GM18861 (cell line): ENCODE results near the gene USP9X.
"Not testable (repeated sequence)": the region's sequence is repeated elsewhere in the genome, so short reads cannot be mapped to it uniquely, and the experiment has no call there.

Experiments used
- ATAC-seq: cut with Tn5 transposase; IDR thresholded peaks from one replicate; pipeline ENCODE4 v1.9.1; 2021; ENCODE audit not compliant: unreplicated experiment

The USP9X gene

DNA sequence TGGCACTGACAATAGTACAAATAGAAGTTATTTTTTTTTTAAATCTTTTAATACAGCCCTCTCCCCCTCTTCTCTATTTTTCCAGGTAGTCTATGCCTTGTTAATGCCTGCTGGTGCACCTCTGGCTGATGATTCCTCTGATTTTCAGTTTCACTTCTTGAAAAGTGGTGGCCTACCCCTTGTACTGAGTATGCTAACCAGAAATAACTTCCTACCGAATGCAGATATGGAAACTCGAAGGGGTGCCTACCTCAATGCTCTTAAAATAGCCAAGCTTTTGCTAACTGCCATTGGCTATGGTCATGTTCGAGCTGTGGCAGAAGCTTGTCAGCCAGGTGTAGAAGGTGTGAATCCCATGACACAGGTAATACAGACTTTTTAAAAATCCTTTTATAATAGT is 99.1 kb downstream of the USP9X start:
- peak; percentile 50 for ATAC-seq

DNA sequence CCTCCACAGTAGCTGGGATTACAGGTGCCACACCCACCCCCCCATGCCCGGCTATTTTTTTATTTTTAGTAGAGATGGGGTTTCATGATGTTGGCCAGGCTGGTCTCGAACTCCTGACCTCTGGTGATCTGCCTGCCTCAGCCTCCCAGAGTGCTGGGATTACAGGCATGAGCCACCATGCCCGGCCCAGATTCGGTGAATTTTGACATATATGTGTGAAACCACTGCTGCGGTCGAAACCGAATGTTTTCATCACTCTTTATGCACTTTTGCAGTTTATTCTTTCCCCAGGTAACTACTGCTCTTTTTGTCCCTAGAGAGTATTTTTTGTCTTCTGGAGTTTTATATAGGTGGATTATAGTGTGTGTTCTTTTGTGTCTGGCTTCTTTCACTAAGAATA is 101.7 kb downstream of the USP9X start:
- ATAC-seq, result not testable (repeated sequence)

DNA sequence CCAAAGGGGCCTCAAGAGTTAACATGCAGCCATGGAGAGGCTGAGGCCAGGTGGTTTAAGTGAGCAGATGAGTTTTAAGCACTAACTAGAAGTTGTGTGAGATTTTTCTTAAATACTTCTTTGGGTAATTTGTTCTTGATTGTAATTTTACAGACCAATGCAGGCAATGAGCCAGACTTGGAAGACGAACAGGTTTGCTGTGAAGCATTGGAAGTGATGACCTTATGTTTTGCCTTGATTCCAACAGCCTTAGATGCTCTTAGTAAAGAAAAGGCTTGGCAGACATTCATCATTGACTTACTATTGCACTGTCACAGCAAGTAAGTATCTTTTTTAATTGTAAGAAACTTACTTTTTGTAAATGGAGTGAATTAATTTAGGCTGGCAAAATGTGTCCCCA is 103.9 kb downstream of the USP9X start:
- no peak for ATAC-seq

DNA sequence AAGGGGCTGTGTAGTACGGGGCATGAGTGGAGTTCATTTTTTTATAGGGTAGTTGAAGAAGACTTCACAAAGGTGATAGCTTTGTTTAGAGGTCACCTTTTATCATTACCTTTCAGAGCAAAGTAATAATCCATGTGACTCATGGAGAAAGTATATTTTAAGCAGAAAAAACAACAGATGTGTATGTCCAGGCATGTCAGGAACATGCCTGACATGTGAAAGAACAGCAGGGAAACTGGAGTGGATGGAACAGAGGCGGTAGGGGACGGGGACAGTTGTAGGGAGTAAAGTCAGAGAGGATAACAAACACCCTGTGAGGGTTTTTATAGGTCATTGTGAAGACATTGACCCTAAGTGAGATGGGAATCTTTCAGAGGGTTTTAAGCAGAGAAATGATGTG is 107.6 kb downstream of the USP9X start:
- ATAC-seq, result no peak

DNA sequence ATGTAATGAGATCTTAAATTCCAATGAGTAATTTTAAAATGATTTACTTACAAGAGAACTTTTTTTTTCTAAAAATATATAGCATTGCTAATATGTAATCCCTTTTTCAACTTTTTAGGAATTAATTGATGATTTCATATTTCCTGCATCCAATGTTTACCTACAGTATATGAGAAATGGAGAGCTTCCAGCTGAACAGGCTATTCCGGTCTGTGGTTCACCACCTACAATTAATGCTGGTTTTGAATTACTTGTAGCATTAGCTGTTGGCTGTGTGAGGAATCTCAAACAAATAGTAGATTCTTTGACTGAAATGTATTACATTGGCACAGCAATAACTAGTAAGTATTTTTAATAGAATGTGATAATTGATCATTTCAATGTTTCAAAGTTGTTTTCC is 113.2 kb downstream of the USP9X start:
- no peak for ATAC-seq

DNA sequence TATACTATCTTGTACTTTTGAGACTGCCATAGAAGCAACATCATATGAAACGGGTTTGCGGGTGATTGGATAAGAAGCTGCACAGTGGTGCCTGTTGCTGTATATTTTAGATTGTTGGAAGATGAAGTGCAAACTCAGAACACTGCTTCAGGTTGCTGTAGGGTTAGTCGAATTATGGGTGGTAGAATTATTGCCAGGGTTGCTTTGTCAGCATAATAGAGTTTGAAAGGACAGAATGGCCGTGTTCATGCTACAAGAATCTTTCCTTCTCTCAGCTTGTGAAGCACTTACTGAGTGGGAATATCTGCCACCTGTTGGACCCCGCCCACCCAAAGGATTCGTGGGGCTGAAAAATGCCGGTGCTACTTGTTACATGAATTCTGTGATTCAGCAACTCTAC is 115.5 kb downstream of the USP9X start:
- no peak for ATAC-seq

DNA sequence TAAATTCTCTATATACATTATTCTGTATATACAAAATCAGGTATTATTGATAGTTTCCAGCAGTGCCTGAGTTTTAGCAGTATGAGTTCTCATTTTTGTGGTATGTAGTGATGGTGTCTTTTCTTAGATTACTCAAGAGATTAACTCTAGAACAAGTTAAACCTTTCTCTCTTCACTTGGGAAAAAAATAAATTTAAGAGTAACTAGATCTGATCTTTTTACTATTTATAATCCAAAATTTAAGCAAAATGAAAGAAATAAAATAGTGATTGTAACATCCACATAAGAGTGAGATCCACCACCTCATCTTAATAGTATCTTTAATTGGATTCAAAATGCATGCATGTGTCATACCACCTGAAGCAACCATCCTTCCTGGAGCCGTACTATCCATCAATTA is 124.6 kb downstream of the USP9X start:
- no peak for ATAC-seq

DNA sequence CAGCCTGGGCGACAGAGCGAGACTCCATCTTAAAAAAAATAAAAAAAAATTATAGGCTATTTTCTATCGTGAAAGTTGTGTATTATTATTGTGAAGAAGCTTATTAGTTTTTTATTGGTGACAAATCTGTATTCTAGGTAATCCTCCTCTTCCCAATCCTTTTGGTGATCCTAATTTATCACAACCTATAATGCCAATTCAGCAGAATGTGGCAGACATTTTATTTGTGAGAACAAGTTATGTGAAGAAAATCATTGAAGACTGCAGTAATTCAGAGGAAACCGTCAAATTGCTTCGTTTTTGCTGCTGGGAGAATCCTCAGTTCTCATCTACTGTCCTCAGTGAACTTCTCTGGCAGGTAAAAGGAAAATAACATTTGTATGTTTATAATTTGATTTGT is 139.4 kb downstream of the USP9X start:
- ATAC-seq, result no peak

DNA sequence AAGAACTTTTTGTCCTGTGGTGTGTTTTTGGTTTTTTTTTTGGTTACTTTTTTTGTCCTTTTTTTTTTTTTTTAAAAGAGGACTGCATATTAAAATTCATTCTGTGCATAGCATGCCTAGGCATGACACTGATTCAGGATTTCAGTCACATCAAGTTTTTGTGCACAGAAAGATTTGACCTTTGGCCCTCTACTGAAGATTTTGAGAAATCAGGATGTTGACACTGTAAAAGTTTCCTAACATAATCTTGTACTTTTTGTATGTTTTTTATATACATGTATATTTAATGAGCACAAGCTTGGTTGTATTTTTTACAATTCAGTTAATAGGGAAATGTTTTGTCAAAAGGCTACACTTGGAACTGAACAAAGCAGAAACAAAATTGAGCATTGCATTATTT is 148.7 kb downstream of the USP9X start:
- no peak for ATAC-seq

DNA sequence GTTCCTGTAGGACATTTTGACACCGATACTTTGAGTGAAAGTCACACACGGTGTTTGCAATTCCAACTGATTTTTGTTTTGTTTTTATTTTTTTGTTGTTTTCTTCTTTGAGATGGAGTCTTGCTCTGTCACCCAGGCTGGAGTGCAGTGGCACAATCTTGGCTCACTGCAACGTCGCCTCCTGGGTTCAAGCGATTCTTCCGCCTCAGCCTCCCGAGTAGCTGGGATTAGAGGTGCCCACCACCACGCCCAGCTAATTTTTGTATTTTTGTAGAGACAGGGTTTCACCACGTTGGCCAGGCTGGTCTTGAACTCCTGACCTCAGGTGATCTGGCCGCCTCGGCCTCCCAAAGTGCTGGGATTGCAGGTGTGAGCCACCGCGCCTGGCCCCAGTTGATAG is 149.2 kb downstream of the USP9X start:
- ATAC-seq, result not testable (repeated sequence)

DNA sequence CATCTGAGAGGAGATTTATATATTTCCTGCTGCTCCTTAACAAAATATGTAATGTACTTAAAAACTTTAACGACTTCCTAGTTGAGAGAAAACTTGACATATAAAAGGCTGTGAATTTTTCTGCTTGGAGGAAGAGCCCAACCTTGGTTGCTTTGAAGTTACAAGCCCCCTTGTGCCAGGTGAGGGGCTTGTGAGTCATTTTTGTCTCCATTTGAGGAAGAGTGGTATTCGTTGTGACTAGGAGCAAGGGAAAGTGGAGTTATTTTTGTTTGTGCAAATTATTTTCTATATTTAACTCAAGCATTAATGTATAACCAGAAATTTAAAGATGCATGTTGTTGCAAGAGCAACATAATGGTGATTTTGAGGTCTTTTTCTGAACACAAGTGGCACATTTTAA is 149.7 kb downstream of the USP9X start:
- ATAC-seq, result no peak

DNA sequence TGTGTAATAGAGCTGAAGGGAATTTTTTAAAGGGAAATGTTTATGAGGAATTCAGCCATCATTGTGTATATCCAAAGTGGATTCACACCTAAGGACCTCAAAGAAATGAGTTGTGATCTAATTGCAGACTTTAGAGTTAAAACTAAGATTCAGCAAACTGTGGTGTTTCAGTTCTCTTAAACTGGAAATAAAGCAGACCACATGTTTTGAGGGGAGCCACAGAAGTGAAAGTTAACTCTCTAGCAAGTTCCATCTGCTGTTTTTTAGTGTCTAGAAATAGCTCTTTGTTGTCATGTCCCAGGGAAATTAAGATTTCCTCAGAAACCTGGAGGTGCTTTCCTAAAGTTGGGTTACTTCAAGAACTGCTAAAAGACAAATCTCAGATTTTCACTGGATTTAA is 151.4 kb downstream of the USP9X start:
- ATAC-seq, result peak; percentile 72

DNA sequence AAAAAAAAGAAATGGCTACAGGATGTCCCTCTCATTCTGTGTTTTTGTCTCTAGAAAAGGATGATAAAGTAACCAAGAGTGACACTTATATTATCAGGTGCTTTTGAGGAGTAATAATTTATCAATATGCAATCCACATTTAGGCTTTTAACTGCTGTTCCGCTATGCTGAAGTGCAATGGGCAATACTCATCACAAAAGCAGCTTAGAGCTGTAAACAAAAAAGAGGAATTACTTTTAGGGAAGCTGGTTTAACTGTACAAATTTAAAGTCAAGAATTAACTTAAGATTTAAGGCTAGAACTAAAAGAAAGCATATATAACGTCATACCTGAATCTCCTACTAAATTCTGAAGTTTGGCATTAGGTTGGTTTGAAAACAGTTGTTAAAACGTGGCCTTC is 155.3 kb downstream of the USP9X start:
- ATAC-seq, result no peak

DNA sequence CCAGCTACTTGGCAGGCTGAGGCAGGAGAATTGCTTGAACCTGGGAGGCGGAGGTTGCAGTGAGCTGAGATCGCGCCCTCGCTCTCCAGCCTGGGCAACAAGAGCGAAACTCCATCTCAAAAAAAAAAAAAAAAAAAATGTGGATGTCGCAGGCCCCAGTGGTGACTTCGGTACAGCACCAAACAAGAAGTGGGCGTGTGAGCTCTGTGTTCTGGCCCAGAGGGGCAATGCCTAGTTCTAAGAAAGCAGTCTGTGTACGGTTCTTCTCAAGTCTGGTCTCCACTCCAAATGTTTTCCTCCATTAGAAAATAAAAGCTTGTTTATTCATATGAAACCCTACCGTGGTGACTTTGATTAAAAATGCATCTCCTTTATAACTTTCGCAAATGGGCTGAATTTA is 156.7 kb downstream of the USP9X start:
- ATAC-seq, result no peak

DNA sequence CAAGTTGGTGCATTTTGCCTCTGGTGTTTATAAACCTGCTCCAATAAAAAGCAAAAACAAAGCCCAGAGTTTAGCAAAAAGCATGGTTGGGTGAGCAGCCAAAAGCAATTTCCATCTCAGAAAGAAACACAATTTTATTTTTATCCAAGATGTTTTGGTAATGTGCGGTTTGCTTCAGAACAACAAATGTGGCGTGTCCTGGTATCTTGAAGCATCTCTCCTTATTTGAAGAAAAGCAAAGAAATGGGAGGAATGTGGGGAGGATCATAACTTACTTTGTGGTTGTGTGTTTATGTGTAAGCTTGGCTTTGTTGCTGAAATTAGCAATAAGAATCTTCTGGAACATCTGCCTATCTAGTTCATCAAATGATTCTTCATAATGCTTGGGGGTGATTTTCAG is 160.4 kb downstream of the USP9X start:
- no peak for ATAC-seq

DNA sequence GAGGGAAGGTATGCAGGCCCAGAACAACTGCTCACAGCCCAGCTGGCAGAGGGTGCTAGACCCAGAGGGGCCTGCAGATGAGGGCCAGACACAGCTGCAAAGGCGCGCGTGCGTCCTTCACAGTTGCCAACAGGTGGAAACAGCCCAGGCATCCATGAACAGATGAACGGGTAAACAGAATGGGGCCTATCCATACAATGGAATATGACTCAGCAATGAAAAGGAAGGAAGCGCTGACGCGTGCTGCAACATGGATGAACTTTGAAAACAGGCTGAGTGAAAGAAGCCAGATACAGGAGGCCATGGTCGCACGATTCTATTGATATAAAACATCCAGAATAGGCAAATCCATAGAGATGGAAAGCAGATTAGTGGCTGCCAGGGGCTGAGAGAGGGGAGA is 165.6 kb downstream of the USP9X start:
- ATAC-seq, result no peak

DNA sequence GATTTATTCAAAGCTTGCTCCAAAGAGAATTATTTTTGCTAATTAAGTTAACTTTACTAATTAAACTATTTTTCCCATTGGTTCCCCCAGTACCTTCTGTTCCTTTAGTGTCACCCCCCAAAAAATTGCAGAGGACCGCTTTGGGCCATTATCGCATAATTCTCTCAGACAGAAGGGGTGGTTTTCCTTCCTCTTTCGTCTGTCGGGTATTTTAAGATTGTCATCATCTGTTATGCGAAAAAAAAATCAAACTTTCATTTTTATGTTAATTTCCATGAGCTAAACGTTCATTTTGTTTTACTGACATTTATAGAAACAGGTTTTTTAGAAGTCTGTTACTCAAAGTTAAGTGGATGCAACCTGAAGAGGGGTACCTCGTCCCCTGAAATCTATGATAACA is 172.6 kb downstream of the USP9X start:
- no peak for ATAC-seq

DNA sequence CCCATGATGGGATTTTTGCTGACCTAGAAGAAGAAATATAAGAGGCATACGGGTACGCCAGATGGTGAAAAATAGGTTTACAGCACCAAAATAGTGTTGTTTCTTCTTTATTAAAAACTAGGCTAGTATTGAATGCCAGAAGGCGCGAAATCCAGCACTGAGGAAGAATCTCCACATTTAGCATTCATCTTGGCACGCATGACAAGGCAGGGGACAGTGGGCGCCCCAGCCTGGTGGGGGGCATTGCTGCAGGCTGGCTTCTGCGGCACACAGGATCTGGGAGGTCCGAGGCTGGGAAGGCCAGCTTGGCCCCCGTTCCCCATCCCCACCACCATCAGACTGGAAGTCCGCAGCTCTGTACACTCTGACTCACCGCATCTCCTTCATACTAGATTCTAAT is 173.0 kb downstream of the USP9X start:
- ATAC-seq, result no peak

DNA sequence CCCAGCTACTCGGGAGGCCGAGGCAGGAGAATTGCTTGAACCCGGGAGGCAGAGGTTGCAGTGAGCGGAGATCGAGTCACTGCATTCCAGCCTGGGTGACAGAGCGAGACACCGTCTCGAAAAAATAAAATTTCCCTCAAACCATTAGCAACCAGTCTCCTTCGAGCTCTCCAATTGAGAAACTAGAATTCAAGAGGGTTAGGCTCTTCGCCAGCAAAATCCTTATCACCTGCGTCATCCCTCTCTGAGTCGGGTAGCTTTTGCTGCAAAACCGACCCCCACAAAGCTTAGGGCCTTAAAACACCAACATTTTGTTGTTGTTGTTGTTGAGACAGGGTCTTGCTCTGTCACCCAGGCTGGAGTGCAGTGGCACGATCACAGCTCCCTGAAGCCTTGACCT is 173.6 kb downstream of the USP9X start:
- no peak for ATAC-seq

DNA sequence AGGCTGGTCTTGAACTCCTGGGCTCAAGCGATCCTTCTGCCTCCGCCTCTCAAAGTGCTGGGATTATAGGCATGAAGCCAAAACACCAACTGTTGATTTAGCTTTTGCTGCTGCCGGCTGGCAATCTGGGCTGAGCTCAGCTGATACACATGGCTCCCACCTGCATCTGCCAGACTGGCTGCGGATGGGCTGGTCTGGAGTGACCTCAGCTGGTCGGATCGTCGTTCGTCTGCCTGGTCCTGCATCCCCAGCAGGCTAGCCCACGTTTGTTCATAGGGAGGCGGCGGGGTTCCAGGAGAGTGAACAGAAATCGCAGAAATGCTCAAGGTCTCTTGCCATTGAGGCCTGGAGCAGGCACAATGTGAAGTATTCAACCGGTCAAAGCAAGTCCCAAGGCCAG is 174.3 kb downstream of the USP9X start:
- no peak for ATAC-seq

DNA sequence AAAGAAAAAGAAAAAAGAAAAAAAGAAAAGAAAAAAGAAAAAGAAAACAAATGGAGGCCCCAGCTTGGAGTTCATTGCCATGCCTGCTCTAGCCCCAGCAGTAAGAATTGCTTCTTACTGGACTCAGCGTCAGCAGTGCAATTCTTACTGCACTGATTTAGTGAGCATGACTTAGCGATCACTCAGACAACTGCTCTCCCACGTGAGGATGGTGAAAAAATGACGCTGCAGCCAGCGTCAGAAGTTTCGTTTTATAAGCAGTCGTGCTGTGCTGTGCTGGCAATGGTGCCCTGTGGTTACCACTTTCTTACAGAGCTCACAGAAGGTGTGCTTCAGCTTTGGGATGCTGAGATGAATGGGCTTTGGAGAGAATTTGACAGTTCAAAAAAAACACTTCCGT is 180.4 kb downstream of the USP9X start:
- no peak for ATAC-seq

DNA sequence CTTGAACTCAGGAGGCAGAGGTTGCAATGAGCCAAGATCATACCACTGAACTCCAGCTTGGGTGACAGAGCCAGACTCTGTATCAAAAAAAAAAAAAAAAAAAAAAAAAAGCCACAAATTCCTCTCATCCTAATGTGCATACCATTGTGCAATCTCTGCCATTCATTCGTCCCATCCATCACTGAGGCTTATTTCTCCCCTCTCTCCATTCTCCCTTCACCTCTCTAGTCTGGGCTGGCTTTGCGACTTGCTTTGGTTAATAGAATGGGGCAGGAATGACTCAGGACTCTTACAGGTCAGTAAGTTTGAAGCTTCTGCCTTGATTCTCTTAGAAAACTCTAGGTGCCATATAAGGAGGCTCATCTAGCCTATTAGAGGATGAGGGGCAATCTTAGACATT is 188.4 kb downstream of the USP9X start:
- ATAC-seq, result no peak

DNA sequence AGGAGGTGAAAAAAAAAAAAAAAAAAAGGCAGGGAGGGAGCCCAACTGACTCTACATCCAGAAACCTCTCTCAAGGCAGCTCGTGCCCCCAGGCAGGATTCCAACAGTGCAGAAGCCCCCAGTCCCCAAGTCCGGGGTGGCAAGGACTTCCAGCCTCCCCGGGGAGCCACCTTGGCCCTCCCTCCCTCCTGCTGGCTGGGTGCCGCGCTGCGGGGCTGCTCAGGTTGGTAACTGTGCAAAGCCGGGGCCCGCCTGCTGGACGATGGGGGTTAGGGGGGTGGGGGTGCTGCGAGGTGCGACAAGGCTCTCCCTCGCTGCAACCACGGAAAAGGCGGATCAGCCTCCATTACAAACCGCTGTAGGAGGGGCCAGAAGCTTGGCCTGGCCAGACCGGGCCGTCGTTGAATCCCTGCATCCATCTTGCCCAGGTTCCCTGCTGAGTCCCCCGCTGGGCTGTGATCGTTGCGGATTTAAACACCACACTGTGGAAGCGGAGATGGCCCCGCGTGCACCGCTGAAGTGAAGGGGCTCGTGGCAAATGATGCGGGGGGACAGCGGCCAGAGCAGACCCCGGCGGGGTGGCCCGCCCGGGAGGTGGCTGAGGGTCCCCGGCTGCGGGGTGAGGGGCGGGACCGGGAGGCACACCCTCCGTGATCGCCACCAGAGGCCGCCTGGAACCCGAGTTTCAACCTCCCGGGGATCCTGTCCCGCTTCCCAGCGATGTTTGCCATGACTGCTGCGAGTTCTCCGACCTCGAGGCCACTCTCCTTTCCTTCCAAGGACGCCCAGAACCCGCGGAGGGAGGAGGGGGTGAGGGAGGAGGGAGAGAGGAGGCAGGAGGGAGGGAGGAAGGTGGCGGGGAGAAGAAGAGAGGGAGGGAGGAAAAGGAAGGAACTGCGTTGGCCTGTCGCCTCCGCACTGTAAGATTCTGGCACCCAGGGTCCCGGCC is 190.7 kb downstream of the USP9X start:
- ATAC-seq, result no peak
